H7 (cell line): ENCODE data around the gene AMFR. TPM values are rescaled to one million over a fixed set of nuclear protein-coding genes. Genes with fewer than 3 reads are reported as not detected.
A peak's percentile ranks its signal among the peaks of the same experiment; 100 is the strongest.

Experiments used
- DNase-seq: peaks from one replicate; pipeline ENCODE4 v3.0.0; 2012
- H3K27me3 ChIP-seq: 2 replicates; pipeline ENCODE4 v1.6.0; 2011; ENCODE audit warnings: mild to moderate bottlenecking, low read length; ENCODE audit not compliant: control insufficient read depth, insufficient read depth
- H3K36me3 ChIP-seq: replicated peaks from 2 replicates; pipeline ENCODE4 v1.5.1; 2011; ENCODE audit warnings: low read length; ENCODE audit not compliant: control insufficient read depth, insufficient read depth
- H3K4me3 ChIP-seq: 2 replicates; pipeline ENCODE4 v1.5.1; 2011; ENCODE audit warnings: low read depth, mild to moderate bottlenecking, control low read depth, low read length, moderate library complexity; ENCODE audit not compliant: insufficient read depth
- total RNA-seq: library from RNA; depleted of rRNA; stranded (reverse); fragments of >200 nt; shearing (Covaris generic); gene quantifications from 2 replicates; pipeline ENCODE4 v1.2.3, GENCODE V29; 2014

The AMFR gene
- total RNA-seq, 1 experiment from 2014 or later = 91.1 TPM

- no peaks in the 10 kb centered on the region; the same call in 1 of the 2 replicates for H3K36me3 ChIP-seq
- H3K27me3 ChIP-seq = no peaks in the 10 kb centered on the region
- H3K4me3 ChIP-seq = no peak overlapping the region
- no peak for DNase-seq
These were observed 88.6 kb downstream of the AMFR start for GRCh38 chr16:56336711-56337110.

GRCh38 chr16:56336071-56336688 is 89.2 kb downstream of the AMFR start:
- no peaks in the 10 kb centered on the region; the same call in 1 of the 2 replicates for H3K36me3 ChIP-seq

GRCh38 chr16:56334761-56335160 is 90.6 kb downstream of the AMFR start:
- no peak overlapping the region for H3K4me3 ChIP-seq
- H3K36me3 ChIP-seq = no peaks in the 10 kb centered on the region; the same call in 1 of the 2 replicates
- no peaks in the 10 kb centered on the region for H3K27me3 ChIP-seq
- DNase-seq = no peak

More at GRCh38 chr16:56336071-56336688, 89.2 kb downstream of the AMFR start:
- DNase-seq = no peak
- H3K27me3 ChIP-seq = no peaks in the 10 kb centered on the region
- no peak overlapping the region for H3K4me3 ChIP-seq

- Histone ChIP-seq H3K36me3 (no peaks in the 10 kb centered on the region; the same call in 1 of the 2 replicates), H3K27me3 (no peaks in the 10 kb centered on the region), H3K4me3 (no peak overlapping the region)
- DNase-seq = peak; percentile 87
These were observed 92.8 kb downstream of the AMFR start for GRCh38 chr16:56332464-56333079.

GRCh38 chr16:56331915-56332314 is 93.4 kb downstream of the AMFR start:
- no peaks in the 10 kb centered on the region for H3K27me3 ChIP-seq

GRCh38 chr16:56331399-56331798 is 93.9 kb downstream of the AMFR start:
- no peaks in the 10 kb centered on the region for H3K27me3 ChIP-seq
- no peak overlapping the region for H3K4me3 ChIP-seq
- DNase-seq = no peak
- H3K36me3 ChIP-seq = no peaks in the 10 kb centered on the region; the same call in 1 of the 2 replicates

More at GRCh38 chr16:56331915-56332314, 93.4 kb downstream of the AMFR start:
- Histone ChIP-seq H3K36me3 (no peaks in the 10 kb centered on the region; the same call in 1 of the 2 replicates), H3K4me3 (no peak overlapping the region)
- DNase-seq = no peak

GRCh38 chr16:56330476-56330875 is 94.9 kb downstream of the AMFR start:
- no peak overlapping the region for H3K4me3 ChIP-seq
- no peaks in the 10 kb centered on the region for H3K27me3 ChIP-seq
- DNase-seq = no peak
- H3K36me3 ChIP-seq = no peaks in the 10 kb centered on the region; the same call in 1 of the 2 replicates

- no peaks in the 10 kb centered on the region; the same call in 1 of the 2 replicates for H3K36me3 ChIP-seq
- no peak for DNase-seq
- H3K4me3 ChIP-seq = no peak overlapping the region
- H3K27me3 ChIP-seq = no peaks in the 10 kb centered on the region
These were observed 95.5 kb downstream of the AMFR start for GRCh38 chr16:56329887-56330286.

GRCh38 chr16:56328276-56329022 is 96.9 kb downstream of the AMFR start:
- no peak for DNase-seq
- no peaks in the 10 kb centered on the region for H3K27me3 ChIP-seq
- H3K36me3 ChIP-seq = no peaks in the 10 kb centered on the region
- H3K4me3 ChIP-seq = no peak overlapping the region

GRCh38 chr16:56327929-56328258 is 97.5 kb downstream of the AMFR start:
- no peak for DNase-seq
- Histone ChIP-seq H3K27me3 (no peaks in the 10 kb centered on the region), H3K36me3 (no peaks in the 10 kb centered on the region), H3K4me3 (no peak overlapping the region)

- H3K36me3 ChIP-seq = no peaks in the 10 kb centered on the region
- DNase-seq = no peak
- no peaks in the 10 kb centered on the region for H3K27me3 ChIP-seq
- H3K4me3 ChIP-seq = no peak overlapping the region
These were observed 98.0 kb downstream of the AMFR start for GRCh38 chr16:56327071-56327928.

- H3K36me3 ChIP-seq = no peaks in the 10 kb centered on the region
- no peak overlapping the region for H3K4me3 ChIP-seq
- no peak for DNase-seq
- H3K27me3 ChIP-seq = no peaks in the 10 kb centered on the region
These were observed 99.4 kb downstream of the AMFR start for GRCh38 chr16:56325956-56326355.

- Histone ChIP-seq H3K27me3 (no peaks in the 10 kb centered on the region), H3K4me3 (no peak overlapping the region), H3K36me3 (no peaks in the 10 kb centered on the region)
- peak; percentile 47 for DNase-seq
These were observed 100.9 kb downstream of the AMFR start for GRCh38 chr16:56324406-56324805.

- Histone ChIP-seq H3K27me3 (no peaks in the 10 kb centered on the region; the same call in 1 of the 2 replicates), H3K36me3 (no peaks in the 10 kb centered on the region)
These were observed 103.8 kb downstream of the AMFR start for GRCh38 chr16:56321571-56321970.

More at GRCh38 chr16:56321571-56321970, 103.8 kb downstream of the AMFR start:
- no peak overlapping the region for H3K4me3 ChIP-seq
- DNase-seq = no peak
